OCI-LY7 (cell line): ENCODE measurements around the gene TMCC1.

Experiments
- EZH2phosphoT487 ChIP-seq: fragments of 200-600 bp; sonication (generic); IDR thresholded peaks from 2 replicates; pipeline ENCODE4 v1.6.1; 2018; ENCODE audit warnings: low read depth, borderline replicate concordance, mild to moderate bottlenecking, mixed run types, antibody characterized with exemption, low read length, moderate library complexity, mixed read lengths
- TF ChIP-seq, protein P1 (sequence below): fragments of 200-600 bp; sonication (generic); conservative IDR thresholded peaks from 2 replicates; pipeline ENCODE4 v1.5.1; 2014; ENCODE audit warnings: mild to moderate bottlenecking, antibody characterized with exemption, low read length, moderate library complexity, mixed read lengths

DNA sequence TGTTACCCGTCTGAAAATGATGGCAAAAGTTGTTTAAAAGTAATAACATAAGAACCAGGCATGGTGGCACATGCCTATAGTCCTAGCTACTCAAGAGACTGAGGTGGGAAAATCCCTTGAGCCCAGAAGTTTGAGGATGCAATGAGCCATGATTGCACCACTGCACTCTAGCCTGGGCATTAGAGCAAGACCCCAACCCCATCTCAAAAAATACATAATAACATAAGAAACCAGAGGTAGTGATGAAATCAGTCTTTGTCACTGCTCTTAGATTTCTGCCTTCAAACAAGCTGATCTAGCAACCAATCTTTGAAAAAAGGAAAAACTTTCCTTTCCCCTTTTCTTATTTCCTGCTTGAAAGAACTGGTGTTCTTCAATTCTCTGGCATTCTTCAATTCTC, 71.3 kb downstream of the TMCC1 start:
- TF ChIP-seq, protein P1, sequence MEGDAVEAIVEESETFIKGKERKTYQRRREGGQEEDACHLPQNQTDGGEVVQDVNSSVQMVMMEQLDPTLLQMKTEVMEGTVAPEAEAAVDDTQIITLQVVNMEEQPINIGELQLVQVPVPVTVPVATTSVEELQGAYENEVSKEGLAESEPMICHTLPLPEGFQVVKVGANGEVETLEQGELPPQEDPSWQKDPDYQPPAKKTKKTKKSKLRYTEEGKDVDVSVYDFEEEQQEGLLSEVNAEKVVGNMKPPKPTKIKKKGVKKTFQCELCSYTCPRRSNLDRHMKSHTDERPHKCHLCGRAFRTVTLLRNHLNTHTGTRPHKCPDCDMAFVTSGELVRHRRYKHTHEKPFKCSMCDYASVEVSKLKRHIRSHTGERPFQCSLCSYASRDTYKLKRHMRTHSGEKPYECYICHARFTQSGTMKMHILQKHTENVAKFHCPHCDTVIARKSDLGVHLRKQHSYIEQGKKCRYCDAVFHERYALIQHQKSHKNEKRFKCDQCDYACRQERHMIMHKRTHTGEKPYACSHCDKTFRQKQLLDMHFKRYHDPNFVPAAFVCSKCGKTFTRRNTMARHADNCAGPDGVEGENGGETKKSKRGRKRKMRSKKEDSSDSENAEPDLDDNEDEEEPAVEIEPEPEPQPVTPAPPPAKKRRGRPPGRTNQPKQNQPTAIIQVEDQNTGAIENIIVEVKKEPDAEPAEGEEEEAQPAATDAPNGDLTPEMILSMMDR = no peak
- TF ChIP-seq EZH2phosphoT487 = no peak
